ENCODE results near the gene CPSF7.
"Not testable (repeated sequence)": the region's sequence is repeated elsewhere in the genome, so short reads cannot be mapped to it uniquely, and the experiment has no call there.

The CPSF7 gene

DNA sequence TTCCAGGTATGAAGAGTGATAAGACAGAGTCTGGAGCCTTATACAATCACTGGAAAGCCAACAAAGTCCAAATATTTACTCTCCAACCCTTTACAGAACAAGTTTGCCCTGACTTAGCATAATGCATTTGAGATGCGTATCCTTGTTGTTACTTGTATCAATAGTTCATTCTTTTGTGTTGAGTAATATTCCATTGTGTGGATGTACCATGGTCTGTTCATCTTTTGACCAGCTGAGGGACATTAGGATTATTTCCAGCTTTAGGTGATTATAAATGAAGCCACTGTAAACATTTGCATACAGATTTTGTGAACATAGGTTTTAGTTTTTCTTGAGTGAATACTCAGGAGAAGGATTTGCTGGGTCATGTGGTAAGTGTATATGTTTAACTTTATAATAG, 9.8 kb upstream of the CPSF7 start:
- DNase-seq (ENCODE audit: low read depth) = no peak

DNA sequence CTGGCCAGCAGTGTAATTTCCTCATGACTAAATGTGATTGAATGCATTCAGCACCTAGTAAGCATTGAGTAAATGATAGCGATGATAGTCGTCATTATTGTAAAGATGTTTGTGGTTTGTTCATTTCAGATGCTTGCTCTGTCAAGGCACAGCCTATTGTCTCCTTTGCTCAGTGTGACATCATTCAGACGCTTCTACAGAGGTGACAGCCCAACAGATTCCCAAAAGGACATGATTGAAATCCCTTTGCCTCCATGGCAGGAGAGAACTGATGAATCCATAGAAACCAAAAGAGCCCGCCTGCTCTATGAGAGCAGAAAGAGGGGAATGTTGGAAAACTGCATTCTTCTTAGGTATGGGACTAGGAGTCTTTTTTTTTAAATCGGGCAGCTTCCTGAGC, 7.7 kb upstream of the CPSF7 start:
- DNase-seq (ENCODE audit: low read depth) = no peak

DNA sequence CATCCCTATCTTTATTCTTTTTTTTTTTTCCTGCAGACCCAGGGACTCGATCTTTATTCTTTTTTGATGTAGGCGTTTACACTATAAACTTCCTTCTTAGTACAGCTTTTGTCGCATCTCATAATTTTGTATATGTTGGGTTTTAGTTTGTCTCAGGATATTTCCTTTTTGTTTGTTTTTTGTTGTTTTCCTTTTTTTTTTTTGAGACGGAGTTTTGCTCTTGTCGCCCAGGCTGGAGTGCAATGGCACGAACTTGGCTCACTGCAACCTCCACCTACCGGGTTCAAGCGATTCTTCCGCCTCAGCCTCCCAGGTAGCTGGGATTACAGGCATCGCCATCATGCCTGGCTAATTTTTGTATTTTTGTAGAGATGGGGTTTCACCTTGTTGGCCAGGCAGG, 1.1 kb upstream of the CPSF7 start:
- not testable (repeated sequence) for DNase-seq (ENCODE audit: low read depth)

DNA sequence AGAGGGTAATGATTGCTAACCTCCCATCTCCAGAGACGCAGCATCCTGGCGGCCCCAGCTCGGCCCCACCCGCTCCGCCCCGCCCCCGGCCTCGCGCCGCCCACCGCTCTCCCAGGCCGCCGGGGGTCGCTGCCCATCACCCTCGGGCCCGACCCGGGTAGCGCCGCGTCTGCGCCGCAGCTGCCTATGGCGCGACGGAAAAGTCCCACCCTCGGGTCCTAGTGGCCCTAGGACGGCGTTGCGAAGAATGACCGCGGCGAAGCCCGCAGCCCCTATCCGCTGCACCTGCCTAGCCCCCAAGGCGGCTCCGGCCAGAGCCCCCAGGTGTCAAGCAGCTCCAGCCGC, 457 bp downstream of the CPSF7 start:
- DNase-seq (ENCODE audit: low read depth) = peak; percentile 39

DNA sequence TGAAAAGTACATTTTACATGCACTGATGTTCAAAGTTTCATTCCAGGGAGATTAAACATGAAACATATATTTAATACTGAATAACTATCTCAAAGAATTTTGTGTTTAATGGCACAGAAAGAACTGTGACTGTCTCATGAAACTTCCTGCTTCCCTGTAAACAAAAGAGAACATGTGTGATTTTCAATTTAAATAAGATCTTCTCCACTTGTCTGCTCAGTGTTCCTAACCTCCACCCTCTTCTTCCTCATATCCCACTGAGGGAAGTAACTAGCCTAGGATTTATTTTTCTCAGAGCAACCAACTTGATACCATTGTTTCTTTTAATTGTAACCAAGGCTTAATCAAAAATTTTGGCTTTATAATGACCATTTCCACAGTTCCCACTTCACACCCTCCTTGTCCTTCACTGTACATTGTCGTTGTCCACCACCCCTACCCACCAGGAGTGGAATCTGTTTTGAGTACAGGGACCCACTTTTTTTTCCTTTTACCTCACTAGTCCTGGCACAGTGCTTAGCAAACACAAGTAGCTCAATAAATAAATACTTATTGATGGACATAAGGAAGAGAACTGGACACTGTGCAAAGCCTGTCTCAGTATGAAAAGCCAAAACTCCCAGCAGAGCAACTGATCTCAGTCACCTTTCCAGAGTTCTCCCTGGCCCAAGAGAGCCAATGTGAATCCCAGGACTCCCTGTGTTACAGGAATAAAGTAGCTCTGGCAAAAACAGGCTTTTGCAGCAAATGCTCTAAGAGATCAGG, 4.2 kb downstream of the CPSF7 start:
- no peak for DNase-seq (ENCODE audit: low read depth)

DNA sequence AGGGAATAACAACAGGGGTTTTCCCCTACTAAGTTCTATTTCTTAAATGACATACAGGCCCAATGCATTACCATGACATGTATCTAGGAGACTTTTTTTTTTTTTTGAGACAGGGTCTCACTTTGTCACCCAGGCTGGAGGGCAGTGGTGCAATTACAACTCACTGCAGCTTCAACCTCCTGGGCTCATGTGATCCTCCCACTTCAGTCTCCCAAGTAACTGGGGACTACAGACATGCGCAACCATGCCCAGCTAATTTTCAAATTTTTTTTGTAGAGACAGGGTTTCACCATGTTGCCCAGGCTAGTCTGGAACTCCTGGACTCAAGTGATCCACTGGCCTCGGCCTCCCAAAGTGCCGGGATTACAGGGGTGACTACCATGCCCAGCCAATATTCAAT, 7.5 kb downstream of the CPSF7 start:
- DNase-seq (ENCODE audit: low read depth) = no peak

DNA sequence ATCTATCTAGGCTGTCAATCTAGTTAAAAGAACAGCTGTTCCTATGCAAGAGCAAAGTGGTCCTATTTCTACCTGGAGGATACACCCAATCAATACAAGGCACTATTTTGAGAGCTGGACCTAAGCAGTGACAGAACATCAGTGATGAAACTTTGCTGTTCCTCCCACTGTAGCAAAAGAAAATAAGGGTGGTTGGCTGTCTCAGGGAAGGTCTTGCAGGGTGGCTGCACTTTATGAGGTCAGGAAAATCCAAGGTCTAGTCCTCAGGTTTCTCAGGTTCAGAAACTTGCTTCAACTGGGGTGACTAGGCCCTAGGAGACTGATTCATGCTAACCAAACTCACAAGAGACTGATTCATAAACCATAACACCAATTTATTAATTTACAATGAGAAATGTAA, 11.6 kb downstream of the CPSF7 start:
- no peak for DNase-seq (ENCODE audit: low read depth)

DNA sequence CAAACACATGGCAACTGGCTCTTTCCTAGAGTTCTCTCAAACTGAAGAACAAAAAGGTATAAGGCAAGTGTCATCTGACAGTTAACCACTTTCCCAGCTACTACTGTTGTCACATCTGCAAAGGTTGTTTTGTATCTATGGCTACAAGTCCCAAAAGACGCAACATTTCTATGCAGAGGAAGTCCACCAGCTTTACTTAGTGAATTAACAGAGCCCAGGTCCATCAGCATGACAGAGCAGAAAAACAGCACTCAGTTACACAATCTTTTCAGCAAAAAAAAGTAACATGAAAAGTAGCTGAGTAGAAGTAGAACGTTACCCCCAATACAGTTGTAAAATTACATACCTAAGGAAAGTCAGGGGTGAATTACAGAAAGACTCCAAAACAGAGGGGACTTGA, 12.1 kb downstream of the CPSF7 start:
- no peak for DNase-seq (ENCODE audit: low read depth)

DNA sequence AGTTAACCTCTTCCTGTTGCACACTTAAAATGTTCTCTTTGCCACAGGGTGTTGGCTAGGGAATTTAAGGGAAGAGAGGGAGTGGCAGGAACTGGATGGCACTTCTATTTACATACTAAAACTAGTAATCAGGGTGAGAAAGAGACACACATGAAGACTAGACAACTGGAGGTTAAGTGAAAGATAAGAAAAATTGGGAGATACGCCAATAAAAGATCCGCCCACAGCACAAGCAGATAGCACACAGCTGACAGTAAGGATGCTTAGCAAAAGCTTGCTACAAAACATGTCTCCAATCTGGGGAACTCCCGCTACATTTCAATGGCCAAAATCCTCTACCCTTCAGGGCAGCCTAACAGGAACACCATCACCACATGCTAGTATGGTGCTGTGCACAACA, 12.8 kb downstream of the CPSF7 start:
- no peak for DNase-seq (ENCODE audit: low read depth)

DNA sequence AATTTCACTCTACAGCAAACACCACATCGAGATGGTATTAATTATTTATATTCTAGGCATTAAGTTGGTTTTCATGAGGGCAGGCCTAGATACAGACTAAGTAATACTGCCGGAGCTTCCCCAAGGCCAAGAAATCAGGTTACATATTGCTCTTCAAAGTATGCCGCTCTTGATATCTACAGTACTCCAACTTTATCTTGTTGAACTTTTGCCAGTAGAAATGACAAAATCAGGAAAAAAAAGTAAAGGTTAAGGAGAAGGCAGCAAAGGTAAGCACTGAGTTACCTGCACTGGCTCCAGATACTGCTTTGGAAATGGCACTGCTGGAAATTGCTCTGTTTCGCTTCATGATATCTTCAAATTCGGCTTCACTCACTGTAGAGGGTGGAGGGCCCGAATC, 14.4 kb downstream of the CPSF7 start:
- DNase-seq (ENCODE audit: low read depth) = no peak

DNA sequence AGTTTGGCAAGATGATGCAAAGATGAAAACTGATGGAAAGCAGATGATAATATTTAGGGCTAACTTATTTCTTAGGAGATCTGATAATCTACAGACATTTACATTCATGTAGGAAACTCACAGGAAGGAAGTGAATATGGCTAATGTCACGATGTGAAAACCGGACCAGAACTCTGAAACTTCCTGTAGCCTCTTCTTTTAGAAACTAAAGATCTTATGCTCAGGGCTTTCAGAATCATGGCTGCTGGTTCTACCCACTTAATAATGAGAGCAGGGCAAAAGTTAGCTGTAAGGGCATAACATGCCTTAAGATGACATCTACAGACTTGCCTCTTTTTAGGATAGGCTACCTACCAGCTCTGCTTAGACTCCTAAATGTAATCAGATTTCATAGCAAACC, 15.2 kb downstream of the CPSF7 start:
- DNase-seq (ENCODE audit: low read depth) = no peak

DNA sequence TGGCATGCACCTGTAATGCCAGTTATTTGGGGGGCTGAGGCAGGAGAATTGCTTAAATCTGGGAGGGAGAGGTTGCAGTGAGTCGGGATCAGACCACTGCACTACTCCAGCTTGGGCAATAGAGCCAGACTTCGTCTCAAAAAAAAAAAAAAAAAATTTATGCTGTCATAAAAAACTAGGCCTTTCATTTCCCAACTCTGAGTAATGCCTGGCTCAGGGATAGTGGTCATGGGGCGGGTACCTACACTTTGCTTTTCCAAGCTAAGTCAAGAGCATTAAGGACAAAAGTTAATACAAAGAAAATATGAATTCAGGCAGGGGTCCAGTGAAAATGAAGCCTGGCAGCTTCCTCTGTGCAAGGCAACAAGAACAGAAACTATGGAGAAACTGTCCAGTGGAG, 16.3 kb downstream of the CPSF7 start:
- no peak for DNase-seq (ENCODE audit: low read depth)

DNA sequence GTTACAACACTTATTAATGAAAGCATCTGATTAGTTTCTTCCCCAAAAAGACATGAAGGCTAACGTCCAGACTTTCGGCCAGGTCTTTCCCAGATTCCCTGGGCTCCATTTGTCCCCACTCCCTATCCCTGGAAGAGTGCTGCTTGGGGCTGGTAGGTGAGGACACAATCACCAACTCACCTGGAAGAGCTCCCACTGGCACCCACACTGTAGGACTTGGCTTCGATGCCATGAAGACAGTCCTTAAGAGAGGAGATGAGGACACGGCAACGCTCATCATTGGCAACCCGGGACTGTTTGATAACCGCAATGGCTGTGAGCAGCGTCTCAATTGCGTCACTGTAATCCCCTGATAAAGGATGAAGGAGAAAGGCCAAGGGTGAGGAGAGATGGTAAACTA, 18.2 kb downstream of the CPSF7 start:
- no peak for DNase-seq (ENCODE audit: low read depth)

DNA sequence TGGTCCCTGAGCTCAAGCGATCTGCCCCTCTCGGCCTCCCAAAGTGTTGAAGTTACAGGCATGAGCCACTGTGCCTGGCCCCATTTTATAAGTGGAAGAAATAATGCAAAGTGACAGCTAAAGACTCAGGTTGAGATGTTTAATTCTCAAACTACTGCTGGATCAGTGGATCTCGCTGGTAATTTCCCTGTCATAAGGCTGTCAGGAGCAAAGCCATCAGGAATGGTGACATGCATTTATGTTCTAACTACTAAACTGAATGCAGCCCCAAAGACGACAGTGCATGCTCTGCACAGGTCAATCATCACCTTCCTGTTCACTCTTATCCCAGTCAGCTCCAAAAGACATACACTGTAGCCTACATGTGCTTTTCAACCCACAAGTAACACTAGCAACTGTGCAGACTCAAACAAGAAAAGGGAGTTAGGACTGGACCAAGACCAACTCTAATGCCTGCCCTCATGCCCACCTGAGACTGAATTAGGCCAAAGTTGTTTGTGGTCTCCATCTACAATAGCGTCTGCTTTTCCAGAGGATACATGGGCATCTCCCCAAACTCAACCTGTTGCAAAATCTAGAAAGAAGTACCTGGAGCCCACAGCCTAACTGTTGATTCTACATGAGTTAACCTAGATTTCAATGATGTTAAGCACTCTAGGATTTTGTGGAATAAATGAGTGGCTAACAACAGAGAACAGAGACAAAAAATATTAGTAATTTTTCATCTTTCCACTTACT, 22.6 kb downstream of the CPSF7 start:
- DNase-seq (ENCODE audit: low read depth) = no peak

DNA sequence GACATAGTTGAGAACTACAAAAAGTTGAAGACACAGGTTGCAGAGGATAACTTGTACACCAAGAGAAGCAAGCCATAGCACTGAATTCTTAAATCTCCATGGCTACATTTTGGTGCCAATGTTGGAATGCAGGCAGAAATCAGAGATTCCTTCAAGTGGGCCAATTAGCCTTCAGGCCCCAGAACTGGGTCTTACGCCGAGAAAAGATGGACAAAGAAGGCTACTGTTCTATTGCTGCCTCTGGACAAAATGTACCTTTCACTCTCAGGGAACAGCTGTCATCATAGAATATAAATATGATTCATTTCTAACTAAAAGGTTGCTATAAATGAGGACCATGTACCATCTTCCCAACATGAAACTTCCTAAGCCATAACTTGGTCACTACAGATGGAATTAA, 23.7 kb downstream of the CPSF7 start:
- DNase-seq (ENCODE audit: low read depth) = no peak

DNA sequence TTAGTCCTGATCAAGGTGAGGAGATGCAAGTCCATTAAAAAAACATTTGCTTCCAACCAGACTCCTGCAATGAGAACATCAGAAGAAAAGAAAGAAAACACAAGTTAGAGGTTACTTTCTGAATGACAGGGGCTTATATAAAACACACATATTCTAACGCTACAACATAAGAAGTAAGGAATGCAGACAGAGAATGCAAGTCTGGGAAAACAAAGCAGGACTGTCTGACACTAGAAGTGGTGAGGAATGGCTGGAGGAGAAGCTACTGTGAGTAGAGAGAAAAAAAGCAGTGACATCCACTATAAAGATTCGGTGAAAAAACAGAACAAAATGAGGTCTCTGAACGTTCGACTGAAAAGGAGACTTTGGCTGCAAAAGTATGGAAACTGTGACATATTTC, 25.1 kb downstream of the CPSF7 start:
- DNase-seq (ENCODE audit: low read depth) = no peak

DNA sequence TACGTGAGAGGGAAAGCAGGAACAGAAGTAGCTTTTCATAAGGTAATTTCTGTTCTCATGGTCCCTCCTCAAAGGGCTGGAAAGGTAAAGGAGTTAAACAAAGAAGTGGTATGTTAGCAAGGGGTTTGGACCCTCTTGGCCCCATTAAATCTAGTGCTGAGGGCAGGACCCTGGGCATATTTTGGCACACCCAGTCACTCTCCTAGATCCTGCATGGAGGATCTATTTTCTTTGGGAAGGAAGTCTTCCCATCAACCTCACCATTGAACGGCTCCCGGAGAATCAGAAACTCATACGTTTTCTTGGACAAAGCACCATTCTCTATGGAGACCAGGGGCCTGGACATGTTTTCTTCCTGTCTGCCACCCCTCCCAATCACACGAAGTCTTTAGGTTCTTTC, 25.7 kb downstream of the CPSF7 start:
- DNase-seq (ENCODE audit: low read depth) = no peak

DNA sequence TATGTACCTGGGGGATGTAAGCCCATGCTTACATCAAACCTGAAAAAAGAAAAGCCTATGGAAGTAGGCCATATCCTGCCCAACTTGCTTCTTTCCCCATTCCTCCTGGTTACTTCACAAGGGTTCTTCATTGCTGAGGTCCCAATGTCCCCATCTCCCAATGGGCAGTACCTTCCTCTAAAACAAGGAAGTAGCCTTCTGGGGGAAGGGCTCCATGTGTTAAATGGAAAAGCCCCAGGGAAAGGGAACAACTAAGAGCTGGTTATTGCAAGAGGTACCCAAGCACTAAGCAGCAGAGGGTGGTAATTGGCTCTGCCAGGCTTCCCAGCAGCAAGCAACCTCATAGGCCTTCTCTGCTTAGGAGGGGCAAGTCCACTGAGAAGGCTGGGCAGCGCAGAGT, 26.1 kb downstream of the CPSF7 start:
- no peak for DNase-seq (ENCODE audit: low read depth)

DNA sequence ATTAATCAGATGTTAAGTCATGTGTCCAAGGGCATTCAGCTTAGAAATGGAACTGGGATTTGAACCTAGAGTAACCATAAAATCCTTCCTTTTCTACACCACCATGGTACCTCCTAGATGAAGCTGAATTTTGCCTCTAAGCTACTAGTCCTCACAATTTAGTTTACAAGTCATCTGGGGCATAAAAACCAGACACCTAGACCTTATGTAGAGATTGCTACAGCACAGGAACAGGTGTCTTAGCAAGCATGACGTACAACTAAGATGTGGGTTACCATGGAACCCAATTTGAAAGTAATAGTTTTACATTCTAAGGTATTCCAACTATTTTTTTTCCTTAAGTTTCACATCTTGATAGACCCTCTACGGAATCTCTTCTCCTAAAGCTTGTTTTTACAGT, 28.2 kb downstream of the CPSF7 start:
- DNase-seq (ENCODE audit: low read depth) = no peak

DNA sequence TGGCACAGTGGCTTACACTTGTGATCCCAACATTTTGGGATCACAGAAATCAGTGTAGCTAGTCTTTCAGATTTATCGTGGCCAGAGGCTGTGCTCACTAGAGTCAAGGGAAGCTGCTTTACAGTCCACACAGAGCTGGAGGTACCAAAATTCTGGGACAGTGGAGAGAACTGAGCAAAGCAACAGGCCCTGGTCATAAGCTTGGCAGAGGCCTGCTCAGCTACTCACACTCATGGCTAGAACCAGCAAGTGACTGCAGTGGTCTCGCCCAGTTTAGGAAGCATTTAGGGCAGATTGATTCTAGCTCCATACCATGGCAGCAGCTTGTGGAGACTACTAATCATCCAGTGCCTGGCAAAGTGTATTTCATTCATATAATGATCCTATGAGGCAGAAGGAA, 28.6 kb downstream of the CPSF7 start:
- DNase-seq (ENCODE audit: low read depth) = no peak

DNA sequence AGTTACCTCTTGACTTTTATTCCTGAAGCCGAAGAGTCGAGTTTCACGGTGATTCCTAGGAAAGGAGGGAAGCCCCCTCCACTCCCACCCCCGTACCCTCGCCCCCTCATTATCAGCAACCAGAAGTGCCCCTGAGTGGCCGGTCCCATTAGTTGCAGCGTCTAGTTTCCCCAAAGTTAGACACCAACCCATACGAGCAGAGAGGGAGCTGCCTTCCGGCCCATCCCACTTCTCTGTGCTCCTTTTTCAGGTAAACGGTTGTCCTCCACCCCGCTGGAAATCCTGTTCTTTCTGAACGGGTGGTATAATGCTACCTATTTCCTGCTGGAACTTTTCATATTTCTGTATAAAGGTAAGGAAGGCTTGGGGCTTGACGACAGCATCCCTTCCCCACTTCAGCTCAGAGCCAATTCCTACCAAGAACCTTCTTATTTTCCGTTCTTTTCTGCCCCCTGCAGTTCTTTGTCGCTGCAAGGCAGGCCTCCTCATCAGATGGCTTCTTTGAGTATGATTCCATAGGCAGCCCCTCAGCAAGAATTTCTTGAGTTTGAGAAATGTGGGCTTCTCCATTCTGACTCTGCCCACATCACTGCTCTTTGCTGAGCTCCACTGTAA, 36.7 kb downstream of the CPSF7 start:
- DNase-seq (ENCODE audit: low read depth) = no peak

DNA sequence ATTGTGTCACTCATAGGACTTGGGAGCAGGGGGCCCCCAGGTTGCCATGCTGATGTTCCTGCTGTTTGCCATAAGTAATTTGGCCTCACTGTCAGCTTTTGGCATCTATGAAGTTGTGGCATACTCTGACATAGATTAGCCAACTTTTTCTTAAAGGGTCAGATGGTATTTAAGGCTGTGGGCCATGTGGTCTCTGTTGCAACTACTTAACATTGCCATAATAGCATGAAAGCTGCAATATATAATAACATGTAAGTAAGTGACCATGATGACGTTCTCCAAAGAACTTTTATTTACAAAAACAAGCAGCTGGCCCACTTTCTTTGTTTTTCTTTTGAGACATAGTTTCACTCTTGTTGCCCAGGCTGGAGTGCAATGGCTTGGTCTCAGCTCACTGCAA, 39.6 kb downstream of the CPSF7 start:
- DNase-seq (ENCODE audit: low read depth) = no peak
